HepG2 (cell line): Measurements from ENCODE around the gene CCL17. TPM values are rescaled to one million over a fixed set of nuclear protein-coding genes. Genes with fewer than 3 reads are reported as not detected.

ENCODE experiments used
- CREM ChIP-seq, 2 experiments: sonication (generic) in 1 of 2; formaldehyde crosslinking in 1 of 2; IDR thresholded peaks; 2 replicates each; pipeline versions ENCODE4 v1.4.0 to v1.6.1; 2016 to 2020; ENCODE audit warnings: antibody characterized with exemption in 1 of 2, mild to moderate bottlenecking in 1 of 2, missing genetic modification reagents in 1 of 2
- FOXK1 ChIP-seq: sonication (generic); formaldehyde crosslinking; IDR thresholded peaks from 2 replicates; pipeline ENCODE4 v1.4.0; 2020; ENCODE audit warnings: low read depth, missing genetic modification reagents, borderline replicate concordance
- NFATC3 ChIP-seq: sonication (generic); formaldehyde crosslinking; IDR thresholded peaks from 2 replicates; pipeline ENCODE4 v1.5.1; 2020; ENCODE audit warnings: mild to moderate bottlenecking, missing genetic modification reagents
- PRDM10 ChIP-seq: sonication (generic); formaldehyde crosslinking; IDR thresholded peaks from 2 replicates; pipeline ENCODE4 v1.4.0; 2020; ENCODE audit warnings: low read depth, missing genetic modification reagents
- SKI ChIP-seq: fragments of 450-650 bp; IDR thresholded peaks from one replicate; pipeline ENCODE4 v1.6.1; 2018; ENCODE audit warnings: mild to moderate bottlenecking; ENCODE audit not compliant: partially characterized antibody
- TFDP1 ChIP-seq: IDR thresholded peaks from 2 replicates; pipeline ENCODE4 v1.6.1; 2016; ENCODE audit warnings: missing compliant biosample characterization, missing genetic modification reagents, borderline replicate concordance
- YEATS2 ChIP-seq: sonication (generic); formaldehyde crosslinking; IDR thresholded peaks from 2 replicates; pipeline ENCODE4 v1.4.0; 2020; ENCODE audit warnings: missing genetic modification reagents, borderline replicate concordance
- ZBTB39 ChIP-seq: sonication (generic); formaldehyde crosslinking; IDR thresholded peaks from 2 replicates; pipeline ENCODE4 v1.5.0; 2020; ENCODE audit warnings: missing genetic modification reagents
- ZNF10 ChIP-seq: sonication (generic); formaldehyde crosslinking; IDR thresholded peaks from 2 replicates; pipeline ENCODE4 v1.4.0; 2020; ENCODE audit warnings: mild to moderate bottlenecking, low read depth, missing genetic modification reagents, borderline replicate concordance
- ZNF335 ChIP-seq: sonication (generic); formaldehyde crosslinking; IDR thresholded peaks from 2 replicates; pipeline ENCODE4 v1.4.0; 2020; ENCODE audit warnings: missing genetic modification reagents
- polyA plus RNA-seq, 8 experiments: library from polyadenylated mRNA; depleted of rRNA in 3 of 8; stranded (reverse) in 7 of 8; unstranded in 1 of 8; fragments of >200 nt; fragmentation: Illumina TruSeq in 4 of 8; extraction: Trizol in 4 of 8; gene quantifications; 2 replicates each; pipeline versions ENCODE4 v1.2.1 to v1.2.3, GENCODE V29; 2011 to 2016; ENCODE audit warnings: low read depth in 4 of 8, missing spikeins in 1 of 8, mixed read lengths in 1 of 8; ENCODE audit not compliant: insufficient read depth in 1 of 8
- total RNA-seq, 5 experiments: library from RNA; depleted of rRNA; stranded (reverse); fragments of >200 nt; fragmentation: Illumina TruSeq; extraction: Trizol; gene quantifications; 2 replicates each; pipeline ENCODE4 v1.2.3, GENCODE V29; 2016; ENCODE audit warnings: low read depth in 1 of 5
- TF ChIP-seq, protein P1 (sequence below): sonication (generic); formaldehyde crosslinking; IDR thresholded peaks from 2 replicates; pipeline ENCODE4 v1.5.0; 2020; ENCODE audit warnings: mild to moderate bottlenecking, missing genetic modification reagents
- TF ChIP-seq, protein P2 (sequence below): sonication (generic); formaldehyde crosslinking; IDR thresholded peaks from 2 replicates; pipeline ENCODE4 v1.5.1; 2020; ENCODE audit warnings: mild to moderate bottlenecking, missing genetic modification reagents, moderate library complexity

The CCL17 gene
- total and polyA plus RNA-seq, 2 of the 13 experiments (the other 11 are each of a cell fraction or from before 2014, with no cell fraction given) = not detected

DNA sequence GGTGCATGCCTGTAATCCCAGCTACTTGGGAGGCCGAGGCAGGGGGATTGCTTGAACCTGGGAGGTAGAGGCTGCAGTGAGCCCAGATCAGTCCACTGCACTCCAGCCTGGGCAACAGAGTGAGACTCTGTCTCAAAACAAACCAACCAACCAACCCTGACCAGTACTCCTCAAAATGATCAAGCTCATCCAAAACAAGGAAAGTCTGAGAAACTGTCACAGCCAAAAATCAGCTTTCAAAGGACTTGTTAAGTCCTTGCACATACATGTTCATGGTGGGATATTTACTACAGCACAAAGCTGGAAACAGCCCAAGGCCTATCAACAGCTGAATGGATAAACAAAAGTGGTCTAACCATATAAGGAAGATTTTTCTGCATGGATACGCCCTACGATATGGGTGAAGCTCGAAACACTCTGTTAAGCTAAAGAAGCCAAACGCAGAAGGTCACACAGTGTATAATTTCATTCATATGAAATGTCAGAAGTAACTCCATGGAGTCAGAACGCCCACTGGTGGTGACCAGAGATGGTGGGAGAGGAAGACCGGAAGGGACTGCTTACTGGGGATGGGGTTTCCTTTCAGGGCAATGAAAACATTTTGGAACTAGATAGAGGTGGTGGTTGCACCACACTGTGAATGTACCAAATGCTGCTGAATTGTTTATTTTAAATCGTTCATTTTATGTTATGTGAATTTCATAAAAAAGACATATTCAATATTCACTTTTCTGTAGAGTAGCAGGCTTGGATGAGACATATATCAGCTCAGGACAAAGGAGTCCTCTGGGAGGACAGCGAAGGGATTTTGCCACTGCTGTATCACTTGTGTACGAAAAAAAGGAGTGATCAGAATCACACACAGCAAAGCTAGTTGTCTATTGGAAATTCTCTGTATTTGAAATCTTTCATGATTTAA is 17.7 kb downstream of the CCL17 start (continued):
- no peak for TF ChIP-seq FOXK1 (CRISPR knock-in tag)
- TF ChIP-seq, protein P1, sequence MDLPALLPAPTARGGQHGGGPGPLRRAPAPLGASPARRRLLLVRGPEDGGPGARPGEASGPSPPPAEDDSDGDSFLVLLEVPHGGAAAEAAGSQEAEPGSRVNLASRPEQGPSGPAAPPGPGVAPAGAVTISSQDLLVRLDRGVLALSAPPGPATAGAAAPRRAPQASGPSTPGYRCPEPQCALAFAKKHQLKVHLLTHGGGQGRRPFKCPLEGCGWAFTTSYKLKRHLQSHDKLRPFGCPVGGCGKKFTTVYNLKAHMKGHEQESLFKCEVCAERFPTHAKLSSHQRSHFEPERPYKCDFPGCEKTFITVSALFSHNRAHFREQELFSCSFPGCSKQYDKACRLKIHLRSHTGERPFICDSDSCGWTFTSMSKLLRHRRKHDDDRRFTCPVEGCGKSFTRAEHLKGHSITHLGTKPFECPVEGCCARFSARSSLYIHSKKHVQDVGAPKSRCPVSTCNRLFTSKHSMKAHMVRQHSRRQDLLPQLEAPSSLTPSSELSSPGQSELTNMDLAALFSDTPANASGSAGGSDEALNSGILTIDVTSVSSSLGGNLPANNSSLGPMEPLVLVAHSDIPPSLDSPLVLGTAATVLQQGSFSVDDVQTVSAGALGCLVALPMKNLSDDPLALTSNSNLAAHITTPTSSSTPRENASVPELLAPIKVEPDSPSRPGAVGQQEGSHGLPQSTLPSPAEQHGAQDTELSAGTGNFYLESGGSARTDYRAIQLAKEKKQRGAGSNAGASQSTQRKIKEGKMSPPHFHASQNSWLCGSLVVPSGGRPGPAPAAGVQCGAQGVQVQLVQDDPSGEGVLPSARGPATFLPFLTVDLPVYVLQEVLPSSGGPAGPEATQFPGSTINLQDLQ = no peak
- TF ChIP-seq CREM (IDR thresholded peaks at IDR 0.05) = no peak
- TF ChIP-seq CREM (CRISPR knock-in tag; IDR thresholded peaks at IDR 0.05) = no peak
- no peak for TF ChIP-seq NFATC3
- no peak for TF ChIP-seq YEATS2 (CRISPR knock-in tag)
- no peak for TF ChIP-seq ZNF10 (CRISPR knock-in tag)
- TF ChIP-seq, protein P2, sequence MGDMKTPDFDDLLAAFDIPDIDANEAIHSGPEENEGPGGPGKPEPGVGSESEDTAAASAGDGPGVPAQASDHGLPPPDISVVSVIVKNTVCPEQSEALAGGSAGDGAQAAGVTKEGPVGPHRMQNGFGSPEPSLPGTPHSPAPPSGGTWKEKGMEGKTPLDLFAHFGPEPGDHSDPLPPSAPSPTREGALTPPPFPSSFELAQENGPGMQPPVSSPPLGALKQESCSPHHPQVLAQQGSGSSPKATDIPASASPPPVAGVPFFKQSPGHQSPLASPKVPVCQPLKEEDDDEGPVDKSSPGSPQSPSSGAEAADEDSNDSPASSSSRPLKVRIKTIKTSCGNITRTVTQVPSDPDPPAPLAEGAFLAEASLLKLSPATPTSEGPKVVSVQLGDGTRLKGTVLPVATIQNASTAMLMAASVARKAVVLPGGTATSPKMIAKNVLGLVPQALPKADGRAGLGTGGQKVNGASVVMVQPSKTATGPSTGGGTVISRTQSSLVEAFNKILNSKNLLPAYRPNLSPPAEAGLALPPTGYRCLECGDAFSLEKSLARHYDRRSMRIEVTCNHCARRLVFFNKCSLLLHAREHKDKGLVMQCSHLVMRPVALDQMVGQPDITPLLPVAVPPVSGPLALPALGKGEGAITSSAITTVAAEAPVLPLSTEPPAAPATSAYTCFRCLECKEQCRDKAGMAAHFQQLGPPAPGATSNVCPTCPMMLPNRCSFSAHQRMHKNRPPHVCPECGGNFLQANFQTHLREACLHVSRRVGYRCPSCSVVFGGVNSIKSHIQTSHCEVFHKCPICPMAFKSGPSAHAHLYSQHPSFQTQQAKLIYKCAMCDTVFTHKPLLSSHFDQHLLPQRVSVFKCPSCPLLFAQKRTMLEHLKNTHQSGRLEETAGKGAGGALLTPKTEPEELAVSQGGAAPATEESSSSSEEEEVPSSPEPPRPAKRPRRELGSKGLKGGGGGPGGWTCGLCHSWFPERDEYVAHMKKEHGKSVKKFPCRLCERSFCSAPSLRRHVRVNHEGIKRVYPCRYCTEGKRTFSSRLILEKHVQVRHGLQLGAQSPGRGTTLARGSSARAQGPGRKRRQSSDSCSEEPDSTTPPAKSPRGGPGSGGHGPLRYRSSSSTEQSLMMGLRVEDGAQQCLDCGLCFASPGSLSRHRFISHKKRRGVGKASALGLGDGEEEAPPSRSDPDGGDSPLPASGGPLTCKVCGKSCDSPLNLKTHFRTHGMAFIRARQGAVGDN = no peak
- no peak for TF ChIP-seq SKI
- TF ChIP-seq PRDM10 (CRISPR knock-in tag) = peak; percentile 25; the same call in 1 of the 2 replicates
- no peak for TF ChIP-seq ZBTB39
- 0 out of 2 replicates have a peak, but pooled peaks have one; percentile 26 for TF ChIP-seq ZNF335 (CRISPR knock-in tag)
- no peak for TF ChIP-seq TFDP1
